Peyer's patch (tissue), 4 donors: ENCODE data around the gene NUDT22.

Experiments used
- CTCF ChIP-seq, 6 experiments: fragments of 450-650 bp in 4 of 6; fragments of 200-600 bp in 2 of 6; sonication (generic) in 1 of 6; IDR thresholded peaks; one replicate each; pipeline ENCODE4 v1.5.1; 2017 to 2019; ENCODE audit warnings: antibody characterized with exemption in 6 of 6, mild to moderate bottlenecking in 3 of 6, moderate library complexity in 1 of 6
- POLR2A ChIP-seq, 2 donors: fragments of 450-650 bp; IDR thresholded peaks; one replicate each; pipeline ENCODE4 v1.5.1; 2017; ENCODE audit warnings: antibody characterized with exemption in 2 of 2, mild to moderate bottlenecking in 2 of 2, moderate library complexity in 2 of 2

GRCh38 chr11:64245401-64245796, 19.3 kb downstream of the NUDT22 start:
- TF ChIP-seq CTCF (IDR thresholded peaks at IDR 0.05) (no peak), POLR2A (IDR thresholded peaks at IDR 0.05) (no peak)
